ENCODE data around the gene PCNX3. TPM values are rescaled to one million over a fixed set of nuclear protein-coding genes. Genes with fewer than 3 reads are reported as not detected.

PCNX3 gene
- total and polyA plus RNA-seq, 2 of the 4 experiments (the other 2 are of a cell fraction), result 5.6 to 33.2 TPM

DNA sequence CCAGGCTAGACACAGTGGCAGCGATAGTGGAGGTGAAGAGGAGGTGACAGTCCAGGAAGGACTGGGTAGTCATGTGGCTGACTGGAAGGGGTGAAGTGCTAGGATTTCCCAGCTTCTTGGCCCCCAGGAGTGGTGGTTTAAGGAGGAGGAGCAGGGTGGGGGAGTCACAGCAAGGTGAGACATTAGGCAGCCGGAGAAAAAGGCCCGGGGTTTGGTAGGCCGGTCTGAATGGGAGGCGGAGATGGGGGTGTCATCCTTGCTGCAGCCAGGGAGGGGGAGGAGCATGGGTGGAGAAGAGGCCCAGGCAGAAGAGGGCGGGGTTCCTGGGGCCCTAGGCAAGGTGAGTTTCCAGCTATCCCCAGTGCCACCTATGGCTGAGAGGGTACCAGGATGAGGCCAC, 28.4 kb downstream of the PCNX3 start:
- ATAC-seq (ENCODE audit: low read depth) (no peak), DNase-seq (no peak)
- Histone ChIP-seq H3K4ac (ENCODE audit: low read depth, low read length) (no peak overlapping the region), H2BK20ac (ENCODE audit: low read depth, low read length) (no peak overlapping the region), H3K9me1 (ENCODE audit: insufficient read depth, low read length) (peaks cover 19% of the 10 kb centered on the region), H4K5ac (ENCODE audit: low read depth, low read length) (no peak overlapping the region), H4K91ac (ENCODE audit: insufficient read depth, low read depth, low read length) (no peak overlapping the region), H3K56ac (ENCODE audit: extremely low read depth, insufficient read depth, low read length) (no peak overlapping the region), H3K4me2 (ENCODE audit: low read depth, low read length) (no peak overlapping the region), H2BK15ac (ENCODE audit: low read depth, low read length) (no peak overlapping the region), H3K79me1 (ENCODE audit: low read depth in 1 of 2, low read length in 2 of 2) (peaks cover 8 to 52% of the 10 kb centered on the region in 2 experiments), H4K20me1 (ENCODE audit: insufficient read depth, low read length) (peaks cover 13% of the 10 kb centered on the region; the same call in 1 of the 2 replicates), H3K14ac (replicated peaks; ENCODE audit: low read depth, low read length) (no peak overlapping the region), H3K9ac (ENCODE audit: low read depth, low read length) (no peak overlapping the region), H3K27me3 (ENCODE audit: control insufficient read depth, insufficient read depth, low read length) (no peaks in the 10 kb centered on the region), H2BK120ac (ENCODE audit: low read depth, low read length) (no peak overlapping the region), H4K8ac (ENCODE audit: low read depth in 2 of 2, low read length in 2 of 2) (no peak overlapping the region), H3K18ac (ENCODE audit: low read depth, low read length) (no peak overlapping the region), H3K27ac (ENCODE audit: insufficient read depth, low read length) (no peak overlapping the region), H2BK5ac (ENCODE audit: low read depth, low read length, poor library complexity, severe bottlenecking) (no peak overlapping the region), H2AFZ (replicated peaks; ENCODE audit: low read length, poor library complexity) (no peak overlapping the region), H3K36me3 (ENCODE audit: control insufficient read depth, insufficient read depth, low read length) (peaks cover 10% of the 10 kb centered on the region), H2AK9ac (replicated peaks; ENCODE audit: low read depth, low read length, poor library complexity) (no peak overlapping the region), H3K4me1 (ENCODE audit: control insufficient read depth, insufficient read depth, low read length) (peaks cover 8% of the 10 kb centered on the region), H3K9me3 (ENCODE audit: control insufficient read depth, insufficient read depth, low read length) (no peaks in the 10 kb centered on the region), H2AK5ac (ENCODE audit: low read depth, low read length) (no peak overlapping the region; the same call in 1 of the 2 replicates), H3K4me3 (ENCODE audit: insufficient read depth, low read depth, low read length) (no peak overlapping the region), H3K23ac (ENCODE audit: low read depth, low read length) (no peak overlapping the region)
- intact Hi-C loops (cut with micrococcal nuclease) (no loop called here), dilution Hi-C loops (cut with HindIII; ENCODE audit: low sequenced_read_pairs, unreplicated experiment) (no loop called here), in situ Hi-C loops (cut with MboI; ENCODE audit: low sequenced_read_pairs) (no loop called here)
- ChIA-PET POLR2A (ENCODE audit: unreplicated experiment) (no interaction called here), CTCF (no interaction called here)
- BruUV-seq (replicated peaks), result no TSS peak
- TF ChIP-seq MXI1 (IDR thresholded peaks at IDR 0.05; ENCODE audit: borderline replicate concordance, low read depth, low read length) (no peak), MAZ (IDR thresholded peaks at IDR 0.05; ENCODE audit: borderline replicate concordance, low read depth, low read length) (no peak), BHLHE40 (IDR thresholded peaks at IDR 0.05; ENCODE audit: low read depth, low read length) (no peak), RCOR1 (IDR thresholded peaks at IDR 0.05; ENCODE audit: insufficient replicate concordance, low read length) (no peak), SMC3 (IDR thresholded peaks at IDR 0.05; ENCODE audit: low read depth, low read length) (no peak), NFE2L2 (IDR thresholded peaks at IDR 0.05; ENCODE audit: low read depth, low read length) (no peak), POLR2A (IDR thresholded peaks at IDR 0.05; ENCODE audit: low read depth, low read length) (no peak), RFX5 (IDR thresholded peaks at IDR 0.05; ENCODE audit: low read depth, low read length) (no peak), MAFK (IDR thresholded peaks at IDR 0.05; ENCODE audit: low read depth, low read length) (no peak), RAD21 (IDR thresholded peaks at IDR 0.05; ENCODE audit: low read length) (no peak), CHD1 (IDR thresholded peaks at IDR 0.05; ENCODE audit: low read depth, low read length) (no peak), CEBPB (IDR thresholded peaks at IDR 0.05; ENCODE audit: low read depth, low read length) (no peak), FOS (IDR thresholded peaks at IDR 0.05; ENCODE audit: low read depth, low read length) (no peak)
- TF ChIP-seq, protein P1, sequence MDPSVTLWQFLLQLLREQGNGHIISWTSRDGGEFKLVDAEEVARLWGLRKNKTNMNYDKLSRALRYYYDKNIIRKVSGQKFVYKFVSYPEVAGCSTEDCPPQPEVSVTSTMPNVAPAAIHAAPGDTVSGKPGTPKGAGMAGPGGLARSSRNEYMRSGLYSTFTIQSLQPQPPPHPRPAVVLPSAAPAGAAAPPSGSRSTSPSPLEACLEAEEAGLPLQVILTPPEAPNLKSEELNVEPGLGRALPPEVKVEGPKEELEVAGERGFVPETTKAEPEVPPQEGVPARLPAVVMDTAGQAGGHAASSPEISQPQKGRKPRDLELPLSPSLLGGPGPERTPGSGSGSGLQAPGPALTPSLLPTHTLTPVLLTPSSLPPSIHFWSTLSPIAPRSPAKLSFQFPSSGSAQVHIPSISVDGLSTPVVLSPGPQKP (IDR thresholded peaks at IDR 0.05; ENCODE audit: borderline replicate concordance, low read depth, low read length), result no peak
- TF ChIP-seq, protein P2, sequence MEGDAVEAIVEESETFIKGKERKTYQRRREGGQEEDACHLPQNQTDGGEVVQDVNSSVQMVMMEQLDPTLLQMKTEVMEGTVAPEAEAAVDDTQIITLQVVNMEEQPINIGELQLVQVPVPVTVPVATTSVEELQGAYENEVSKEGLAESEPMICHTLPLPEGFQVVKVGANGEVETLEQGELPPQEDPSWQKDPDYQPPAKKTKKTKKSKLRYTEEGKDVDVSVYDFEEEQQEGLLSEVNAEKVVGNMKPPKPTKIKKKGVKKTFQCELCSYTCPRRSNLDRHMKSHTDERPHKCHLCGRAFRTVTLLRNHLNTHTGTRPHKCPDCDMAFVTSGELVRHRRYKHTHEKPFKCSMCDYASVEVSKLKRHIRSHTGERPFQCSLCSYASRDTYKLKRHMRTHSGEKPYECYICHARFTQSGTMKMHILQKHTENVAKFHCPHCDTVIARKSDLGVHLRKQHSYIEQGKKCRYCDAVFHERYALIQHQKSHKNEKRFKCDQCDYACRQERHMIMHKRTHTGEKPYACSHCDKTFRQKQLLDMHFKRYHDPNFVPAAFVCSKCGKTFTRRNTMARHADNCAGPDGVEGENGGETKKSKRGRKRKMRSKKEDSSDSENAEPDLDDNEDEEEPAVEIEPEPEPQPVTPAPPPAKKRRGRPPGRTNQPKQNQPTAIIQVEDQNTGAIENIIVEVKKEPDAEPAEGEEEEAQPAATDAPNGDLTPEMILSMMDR (conservative IDR thresholded peaks at IDR 0.05; ENCODE audit: low read depth, low read length), result no peak
- TF ChIP-seq, protein P3, sequence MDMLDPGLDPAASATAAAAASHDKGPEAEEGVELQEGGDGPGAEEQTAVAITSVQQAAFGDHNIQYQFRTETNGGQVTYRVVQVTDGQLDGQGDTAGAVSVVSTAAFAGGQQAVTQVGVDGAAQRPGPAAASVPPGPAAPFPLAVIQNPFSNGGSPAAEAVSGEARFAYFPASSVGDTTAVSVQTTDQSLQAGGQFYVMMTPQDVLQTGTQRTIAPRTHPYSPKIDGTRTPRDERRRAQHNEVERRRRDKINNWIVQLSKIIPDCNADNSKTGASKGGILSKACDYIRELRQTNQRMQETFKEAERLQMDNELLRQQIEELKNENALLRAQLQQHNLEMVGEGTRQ (IDR thresholded peaks at IDR 0.05; ENCODE audit: low read depth, low read length), result no peak
- 100% methylated on average over 1 of the region's 6 CpGs; no CpG with 5 or more reads in 1 of the 2 experiments for whole genome bisulfite sequencing, 2 experiments (ENCODE audit: extremely low coverage in 2 of 2, insufficient read length in 1 of 2)
